T-helper 2 cell treated with Interferon-gamma antibody and Interleukin-4, amounts not matched to agents 5 μg/mL and 100 μg/mL, for 36 hours (primary cell): Measurements from ENCODE around the gene STAMBPL1.

ENCODE experiments used
- DNase-seq: peaks from one replicate; pipeline ENCODE4 v3.0.0; 2021; ENCODE audit warnings: low spot score
- H3K27ac Mint-ChIP-seq: one replicate; pipeline ENCODE4 v1.8.0; 2021; ENCODE audit warnings: mild to moderate bottlenecking, mixed read lengths
- H3K27me3 Mint-ChIP-seq: one replicate; pipeline ENCODE4 v1.8.0; 2021; ENCODE audit warnings: low read depth, mixed read lengths
- H3K36me3 Mint-ChIP-seq: one replicate; pipeline ENCODE4 v1.8.0; 2021; ENCODE audit warnings: low read depth, mixed read lengths
- H3K4me1 Mint-ChIP-seq: one replicate; pipeline ENCODE4 v1.8.0; 2021; ENCODE audit warnings: low read depth, mixed read lengths
- H3K4me3 Mint-ChIP-seq: one replicate; pipeline ENCODE4 v1.8.0; 2022; ENCODE audit warnings: mild to moderate bottlenecking, moderate library complexity, mixed read lengths
- H3K9me3 Mint-ChIP-seq: one replicate; pipeline ENCODE4 v1.8.0; 2021; ENCODE audit warnings: mixed read lengths

Gene STAMBPL1

DNA sequence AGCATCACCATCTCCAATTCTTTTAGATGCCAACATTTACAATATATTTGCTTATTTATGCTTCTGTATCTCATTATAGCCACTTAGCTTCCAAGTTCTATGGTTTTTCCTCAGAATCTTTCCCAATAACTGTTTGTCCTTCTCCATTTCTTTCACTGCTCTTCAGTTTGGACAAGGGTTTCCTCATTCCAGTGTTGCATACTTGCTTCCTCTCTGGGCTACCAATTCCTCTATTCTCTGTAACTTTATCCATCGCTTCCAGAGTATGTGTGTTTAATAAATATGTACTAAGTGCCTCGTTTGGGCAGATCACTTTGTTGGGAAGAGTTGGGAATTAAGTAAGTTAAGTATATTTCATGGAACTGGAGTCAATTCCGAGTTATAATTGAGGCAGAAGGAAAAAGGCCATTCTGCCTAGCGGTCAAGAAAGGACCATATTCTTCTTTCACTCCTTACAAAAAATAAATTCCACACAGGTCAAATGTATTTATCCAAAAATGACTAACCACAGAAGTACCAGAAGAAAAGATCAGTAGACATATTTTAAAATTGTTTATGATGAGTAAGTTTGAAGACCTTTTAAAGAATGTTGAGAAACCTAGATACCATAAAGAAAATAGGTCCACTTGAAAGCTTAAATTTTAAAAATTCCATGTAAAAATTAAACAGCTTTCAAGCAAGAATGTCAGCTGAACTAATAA lies 10.8 kb downstream of the STAMBPL1 start:
- DNase-seq = no peak
- Mint-ChIP-seq H3K27me3 (no peaks in the 10 kb centered on the region), H3K4me3 (no peak overlapping the region), H3K27ac (no peak overlapping the region), H3K36me3 (peaks cover 26% of the 10 kb centered on the region), H3K9me3 (no peaks in the 10 kb centered on the region), H3K4me1 (peaks cover 63% of the 10 kb centered on the region)

DNA sequence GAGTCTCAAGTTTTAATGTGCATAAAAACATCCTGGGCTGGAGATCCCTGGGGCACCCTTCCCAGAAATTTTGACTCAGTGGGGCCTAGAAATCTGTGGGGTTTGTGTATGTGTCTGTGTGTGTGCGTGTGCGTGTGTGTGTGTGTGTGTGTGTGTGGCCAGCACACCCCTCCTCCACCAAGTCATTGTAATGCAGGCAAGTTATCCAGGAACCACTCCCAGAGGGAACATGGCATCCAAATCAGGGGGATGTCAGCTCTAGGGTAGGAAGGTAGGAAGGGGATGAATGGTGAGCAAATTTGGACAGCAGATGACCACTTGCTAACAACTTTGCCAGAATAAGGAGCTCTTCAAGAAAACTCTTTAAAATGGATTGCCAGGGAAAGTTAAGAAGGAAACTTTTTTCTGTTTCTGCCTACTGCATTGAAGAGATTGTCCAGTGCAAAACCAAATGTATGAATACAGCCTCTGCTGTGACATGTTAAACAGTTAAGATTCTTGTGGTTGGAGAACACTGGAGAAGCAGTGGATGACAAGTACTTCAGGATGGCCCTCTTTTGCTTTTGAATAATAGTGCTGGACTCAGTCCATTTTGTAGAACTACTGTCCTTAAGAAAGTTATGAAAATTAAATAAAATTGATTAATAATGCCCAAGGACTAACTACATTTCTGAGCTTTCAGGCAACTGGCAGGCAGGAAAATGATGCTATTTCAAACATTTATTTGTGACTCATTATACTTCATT lies 12.3 kb downstream of the STAMBPL1 start:
- DNase-seq = no peak
- H3K27me3 Mint-ChIP-seq = no peaks in the 10 kb centered on the region
- H3K9me3 Mint-ChIP-seq = no peaks in the 10 kb centered on the region
- peaks cover 27% of the 10 kb centered on the region for H3K36me3 Mint-ChIP-seq
- peaks cover 67% of the 10 kb centered on the region for H3K4me1 Mint-ChIP-seq
- no peak overlapping the region for H3K4me3 Mint-ChIP-seq
- peak overlapping the region; percentile 49 for H3K27ac Mint-ChIP-seq

DNA sequence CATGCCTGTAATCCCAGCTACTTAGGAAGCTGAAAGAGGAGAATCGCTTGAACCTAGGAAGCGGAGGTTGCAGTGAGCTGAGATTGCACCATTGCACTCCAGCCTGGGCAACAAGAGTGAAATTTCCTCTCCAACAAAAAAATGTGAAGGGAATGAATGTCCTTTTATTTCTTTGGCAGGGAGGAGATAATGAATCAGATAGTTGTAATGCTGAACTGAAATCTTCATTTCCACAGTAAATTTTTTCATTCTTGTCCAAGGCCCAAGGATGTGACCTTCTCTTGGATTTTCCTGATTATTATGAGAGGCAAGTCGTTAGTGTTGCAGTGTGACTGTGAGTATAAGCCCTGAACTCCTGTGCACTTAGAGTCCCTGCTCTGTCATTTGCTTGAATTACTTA lies 13.6 kb downstream of the STAMBPL1 start:
- H3K27me3 Mint-ChIP-seq = no peaks in the 10 kb centered on the region
- no peak for DNase-seq
- H3K36me3 Mint-ChIP-seq = peaks cover 30% of the 10 kb centered on the region
- no peaks in the 10 kb centered on the region for H3K9me3 Mint-ChIP-seq
- H3K4me3 Mint-ChIP-seq = no peak overlapping the region
- peaks cover 66% of the 10 kb centered on the region for H3K4me1 Mint-ChIP-seq
- no peak overlapping the region for H3K27ac Mint-ChIP-seq

DNA sequence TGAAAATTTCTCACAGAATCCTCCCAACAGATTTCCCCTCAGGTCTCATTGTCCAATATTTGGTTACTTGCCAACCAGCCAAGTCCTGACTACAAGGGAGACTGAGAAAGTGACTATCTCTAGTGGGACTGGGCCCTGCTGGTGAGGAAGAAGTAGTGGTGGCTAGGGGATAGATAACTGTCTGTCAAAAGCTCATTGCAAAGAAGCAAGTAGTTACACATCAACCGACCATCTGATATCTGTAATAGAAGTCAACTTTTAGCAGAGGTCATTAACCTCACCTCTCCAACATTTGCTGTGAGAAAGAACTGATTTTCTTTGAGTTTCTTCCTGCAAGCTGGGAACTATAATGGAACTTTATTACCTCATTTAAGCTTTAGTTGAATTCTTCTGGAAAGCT lies 15.2 kb downstream of the STAMBPL1 start:
- Mint-ChIP-seq H3K9me3 (no peaks in the 10 kb centered on the region), H3K27ac (no peak overlapping the region), H3K36me3 (peaks cover 30% of the 10 kb centered on the region), H3K4me3 (no peak overlapping the region), H3K4me1 (peaks cover 67% of the 10 kb centered on the region), H3K27me3 (no peaks in the 10 kb centered on the region)
- no peak for DNase-seq

DNA sequence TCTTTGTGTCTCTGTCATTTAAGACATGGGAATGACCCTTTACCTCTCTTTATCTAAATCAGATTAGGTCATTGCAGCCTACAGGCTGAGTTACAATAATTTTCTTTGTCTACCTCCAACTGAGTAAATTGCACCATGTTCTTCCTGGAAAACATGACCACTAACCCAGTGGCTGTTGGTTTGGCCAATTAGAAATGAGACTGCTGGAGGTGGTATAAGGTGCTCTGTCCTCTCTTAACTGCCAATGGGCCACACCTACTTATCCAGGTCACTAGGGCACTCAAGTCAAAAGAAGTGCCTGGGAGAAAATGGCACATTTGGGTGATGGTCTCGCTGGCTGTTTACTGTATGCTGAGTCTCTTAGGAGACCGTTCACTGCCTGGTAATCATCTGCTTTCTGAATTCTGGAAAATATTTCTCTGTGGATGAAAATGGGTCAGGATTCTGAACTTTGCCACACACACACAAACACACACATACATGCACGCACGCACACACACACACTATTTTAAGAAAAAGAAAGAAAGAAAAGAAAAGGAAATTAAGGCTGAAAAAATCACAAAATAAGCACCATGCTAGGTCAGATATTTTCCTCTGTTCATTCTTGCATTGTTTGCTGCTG lies 16.4 kb downstream of the STAMBPL1 start:
- DNase-seq = peak; percentile 31
- Mint-ChIP-seq H3K27ac (peak overlapping the region; percentile 66), H3K27me3 (no peaks in the 10 kb centered on the region), H3K36me3 (peaks cover 37% of the 10 kb centered on the region), H3K9me3 (no peaks in the 10 kb centered on the region), H3K4me3 (peak overlapping the region; percentile 49), H3K4me1 (peaks cover 69% of the 10 kb centered on the region)

DNA sequence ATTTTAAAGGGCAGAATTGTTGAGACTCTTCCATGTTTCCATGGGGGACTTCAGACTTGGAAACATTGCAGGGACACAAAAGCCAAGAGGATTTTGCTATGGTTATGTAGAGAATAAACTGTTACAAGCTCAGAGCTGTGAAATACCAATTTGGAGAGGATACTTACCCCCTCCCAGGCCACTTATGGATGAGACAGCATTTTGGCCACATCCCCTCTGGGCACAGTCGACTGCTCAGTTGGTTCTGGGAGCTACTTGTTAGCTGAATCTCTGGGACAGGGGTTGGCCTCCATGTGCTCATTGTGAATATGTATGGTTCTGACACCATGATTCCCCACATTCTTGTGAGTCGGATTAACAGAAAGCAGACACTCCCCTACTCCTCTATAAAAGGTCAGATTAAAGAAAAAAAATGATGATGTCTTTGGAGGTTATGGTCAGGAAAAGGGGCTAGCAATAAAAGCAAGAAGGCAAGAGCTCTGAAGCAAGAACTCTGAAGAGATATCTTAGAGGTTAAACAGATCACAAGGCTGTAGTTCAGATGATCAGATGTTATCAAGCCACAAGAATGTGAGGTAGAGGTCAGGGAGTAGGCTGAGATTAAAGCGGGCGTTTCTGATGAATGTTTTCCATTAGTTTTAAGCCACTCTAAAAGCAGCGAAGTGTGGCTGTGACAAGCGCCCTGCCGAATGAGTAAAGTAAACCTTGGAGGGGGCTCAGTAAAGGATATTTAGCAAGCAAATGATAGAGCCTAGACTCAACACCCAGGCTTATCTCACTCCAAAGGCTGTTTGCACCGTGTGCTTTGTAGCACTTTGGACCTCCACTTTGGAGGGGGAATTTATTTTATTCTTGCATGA lies 17.2 kb downstream of the STAMBPL1 start:
- peak; percentile 66 for DNase-seq
- peaks cover 69% of the 10 kb centered on the region for H3K4me1 Mint-ChIP-seq
- H3K27ac Mint-ChIP-seq = peak overlapping the region; percentile 66
- H3K36me3 Mint-ChIP-seq = peaks cover 43% of the 10 kb centered on the region
- peak overlapping the region; percentile 49 for H3K4me3 Mint-ChIP-seq
- H3K27me3 Mint-ChIP-seq = no peaks in the 10 kb centered on the region
- H3K9me3 Mint-ChIP-seq = no peaks in the 10 kb centered on the region

DNA sequence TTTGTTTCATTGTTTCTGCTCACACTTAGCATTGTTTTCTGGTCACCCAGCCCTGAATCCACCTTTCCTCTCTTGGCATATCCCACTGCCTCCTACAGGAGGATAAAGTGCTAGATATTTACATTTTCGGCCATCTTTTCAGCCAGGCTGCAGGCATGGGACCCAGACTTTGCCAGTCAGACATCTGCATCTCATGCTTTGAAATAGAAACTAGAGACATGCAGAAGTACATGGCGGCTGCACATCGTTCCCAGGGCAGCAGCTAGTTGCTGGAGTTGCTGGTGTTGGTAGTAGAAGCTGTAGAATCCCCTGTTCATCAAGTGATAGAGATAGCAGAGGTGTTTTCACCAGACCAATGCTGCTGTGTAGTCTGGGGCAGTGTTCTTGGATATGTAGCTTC lies 18.7 kb downstream of the STAMBPL1 start:
- H3K36me3 Mint-ChIP-seq = peaks cover 58% of the 10 kb centered on the region
- no peaks in the 10 kb centered on the region for H3K9me3 Mint-ChIP-seq
- H3K27ac Mint-ChIP-seq = no peak overlapping the region
- no peak for DNase-seq
- H3K27me3 Mint-ChIP-seq = no peaks in the 10 kb centered on the region
- no peak overlapping the region for H3K4me3 Mint-ChIP-seq
- H3K4me1 Mint-ChIP-seq = peaks cover 61% of the 10 kb centered on the region

DNA sequence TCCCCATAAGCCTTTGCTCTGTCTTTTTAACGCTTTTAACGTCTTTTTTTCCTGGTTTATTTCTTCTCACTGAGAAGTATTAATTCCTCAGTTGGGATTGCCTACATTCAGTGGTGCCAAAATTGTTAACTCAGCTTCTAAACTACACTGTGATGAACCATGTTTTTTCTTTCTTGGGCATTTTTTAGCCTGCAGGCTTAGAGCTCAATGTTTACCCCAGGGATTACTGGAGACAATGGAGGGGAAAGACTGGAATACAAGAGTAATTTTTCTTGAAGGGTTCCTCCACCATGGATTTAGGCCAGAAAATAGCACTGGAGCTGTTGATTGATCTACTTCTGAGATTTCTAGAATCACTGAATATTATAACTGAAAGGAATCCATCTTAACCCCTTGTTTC lies 19.8 kb downstream of the STAMBPL1 start:
- H3K4me3 Mint-ChIP-seq = no peak overlapping the region

DNA sequence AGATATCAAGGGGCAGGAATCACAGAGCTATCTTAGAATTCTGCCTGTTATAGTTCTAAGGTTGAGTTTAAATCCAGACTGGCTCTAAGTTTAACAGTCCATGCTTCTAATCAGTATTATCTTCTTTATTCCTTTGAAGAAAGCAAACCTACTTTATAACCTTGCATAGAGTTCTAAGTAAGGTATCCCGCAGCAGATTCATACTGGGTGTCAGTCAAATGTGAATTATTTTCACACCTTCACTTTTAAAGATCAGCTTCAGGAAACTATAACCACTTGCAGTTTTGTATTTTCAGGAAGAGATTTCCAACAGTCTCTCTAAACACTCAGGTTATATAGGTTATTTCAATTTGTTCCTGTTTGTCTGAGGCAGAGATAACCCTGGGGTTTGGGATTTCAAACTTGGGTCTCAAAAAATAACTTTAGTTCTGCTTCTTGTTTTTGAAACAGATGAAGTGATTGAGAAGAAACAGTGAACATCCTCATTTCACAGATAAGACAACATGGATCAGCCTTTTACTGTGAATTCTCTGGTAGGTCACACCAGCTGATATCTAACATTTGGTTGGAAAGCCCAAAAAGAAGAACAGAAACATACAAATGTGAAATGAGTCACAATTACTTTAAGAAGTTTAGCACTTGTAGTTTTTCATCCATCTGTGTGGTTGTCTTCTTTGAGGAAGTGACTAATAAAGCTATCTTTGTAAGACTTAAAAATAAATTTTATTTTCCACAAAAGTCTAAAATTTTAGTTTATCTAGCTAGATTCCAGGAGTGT lies 21.4 kb downstream of the STAMBPL1 start:
- Mint-ChIP-seq H3K4me1 (peaks cover 46% of the 10 kb centered on the region), H3K4me3 (peak overlapping the region; percentile 40), H3K9me3 (no peaks in the 10 kb centered on the region), H3K27me3 (no peaks in the 10 kb centered on the region), H3K36me3 (peaks cover 60% of the 10 kb centered on the region), H3K27ac (peak overlapping the region; percentile 73)
- no peak for DNase-seq

More for the DNA sequence above, 19.8 kb downstream of the STAMBPL1 start:
- peak overlapping the region; percentile 23 for H3K27ac Mint-ChIP-seq
- peaks cover 56% of the 10 kb centered on the region for H3K4me1 Mint-ChIP-seq
- no peaks in the 10 kb centered on the region for H3K9me3 Mint-ChIP-seq
- DNase-seq = no peak
- no peaks in the 10 kb centered on the region for H3K27me3 Mint-ChIP-seq
- H3K36me3 Mint-ChIP-seq = peaks cover 58% of the 10 kb centered on the region

DNA sequence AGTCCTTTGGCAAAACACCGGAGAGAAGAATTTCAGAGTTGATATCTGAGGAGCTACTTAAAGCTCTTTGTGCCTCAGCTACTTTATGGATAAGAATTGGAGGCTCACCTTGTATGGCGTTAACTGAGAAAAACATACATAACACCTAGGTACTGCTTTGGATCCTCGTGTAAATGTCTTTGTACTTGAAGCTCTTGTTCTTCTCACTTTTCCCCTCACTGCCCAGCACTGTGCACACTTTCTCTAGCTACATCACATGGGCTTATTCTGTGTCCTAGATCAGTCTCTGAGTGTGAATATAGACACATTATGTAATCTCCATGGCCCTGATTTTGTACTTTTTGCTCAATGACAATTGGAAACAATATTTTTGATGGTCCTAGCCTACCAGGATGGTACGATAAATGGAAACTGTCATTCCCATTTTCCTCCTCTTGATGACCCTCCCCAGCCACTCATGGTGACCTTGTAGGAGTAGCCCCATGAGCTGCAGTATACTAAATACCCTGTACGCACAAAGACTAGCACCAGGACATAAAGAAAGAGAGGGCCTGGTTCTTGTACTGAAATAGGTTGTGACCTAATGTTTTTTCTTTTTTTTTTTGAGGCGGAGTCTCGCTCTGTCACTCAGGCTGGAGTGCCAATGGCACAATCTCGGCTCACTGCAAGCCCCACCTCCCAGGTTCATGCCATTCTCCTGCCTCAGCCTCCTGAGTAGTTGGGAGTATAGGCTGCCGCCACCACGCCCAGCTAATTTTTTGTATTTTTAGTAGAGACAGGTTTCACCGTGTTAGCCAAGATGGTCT lies 22.1 kb downstream of the STAMBPL1 start:
- no peak for DNase-seq
- Mint-ChIP-seq H3K27me3 (no peaks in the 10 kb centered on the region), H3K4me1 (peaks cover 42% of the 10 kb centered on the region), H3K4me3 (no peak overlapping the region), H3K27ac (peak overlapping the region; percentile 73), H3K9me3 (no peaks in the 10 kb centered on the region), H3K36me3 (peaks cover 63% of the 10 kb centered on the region)

DNA sequence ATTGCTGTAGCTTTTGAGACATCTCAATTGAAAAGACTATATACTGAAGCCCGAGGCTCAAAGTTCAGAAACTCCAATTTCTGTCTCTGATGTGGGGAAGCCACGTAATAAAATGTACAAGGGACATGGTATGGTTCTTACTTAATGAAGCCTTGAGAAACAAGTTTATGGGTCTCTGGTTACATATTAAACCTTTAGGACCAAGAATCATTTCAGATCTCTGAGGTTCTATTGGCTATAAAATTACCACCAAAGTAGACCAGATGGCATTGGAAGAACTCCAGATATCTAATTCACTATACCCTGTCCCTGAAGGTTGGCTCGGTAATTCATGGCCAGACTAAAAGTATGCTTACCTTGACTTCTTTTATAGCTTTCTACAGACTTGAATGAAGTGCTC lies 23.7 kb downstream of the STAMBPL1 start:
- Mint-ChIP-seq H3K27me3 (no peaks in the 10 kb centered on the region), H3K4me3 (no peak overlapping the region), H3K9me3 (no peaks in the 10 kb centered on the region), H3K27ac (no peak overlapping the region), H3K4me1 (peaks cover 31% of the 10 kb centered on the region), H3K36me3 (peaks cover 72% of the 10 kb centered on the region)
- DNase-seq = no peak

DNA sequence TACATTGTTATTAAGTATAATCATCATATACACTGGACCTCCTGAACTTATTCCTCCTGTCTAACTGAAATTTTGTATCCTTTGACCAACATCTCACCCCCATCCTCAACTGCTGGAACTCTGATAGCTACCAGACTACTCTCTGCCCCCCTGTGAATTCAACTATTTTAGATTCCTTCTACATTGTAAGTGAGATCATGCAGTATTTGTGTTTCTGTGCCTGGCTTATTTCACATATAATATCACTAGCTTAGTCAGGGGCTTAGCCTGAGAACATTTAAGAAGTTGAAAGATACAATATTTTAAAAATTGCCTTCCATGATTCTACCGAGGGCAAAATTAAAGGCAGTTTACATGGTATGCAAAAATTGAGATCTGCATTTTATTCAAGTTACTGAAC lies 26.9 kb downstream of the STAMBPL1 start:
- peaks cover 8% of the 10 kb centered on the region for H3K4me1 Mint-ChIP-seq
- no peaks in the 10 kb centered on the region for H3K27me3 Mint-ChIP-seq
- peaks cover 72% of the 10 kb centered on the region for H3K36me3 Mint-ChIP-seq
- no peaks in the 10 kb centered on the region for H3K9me3 Mint-ChIP-seq
- H3K4me3 Mint-ChIP-seq = no peak overlapping the region
- no peak for DNase-seq
- H3K27ac Mint-ChIP-seq = no peak overlapping the region
